SU-DHL-6 (cell line): ENCODE measurements around the gene SAP25.

Experiments used
- EZH2phosphoT487 ChIP-seq: fragments of 200-600 bp; sonication (generic), shearing (Covaris generic); conservative IDR thresholded peaks from 2 replicates; pipeline ENCODE4 v1.6.1; 2018; ENCODE audit warnings: mild to moderate bottlenecking, antibody characterized with exemption, low read length, moderate library complexity, mixed read lengths
- TF ChIP-seq, protein P1 (sequence below): fragments of 200-600 bp; sonication (generic); IDR thresholded peaks from one replicate; pipeline ENCODE4 v1.5.1; 2017; ENCODE audit warnings: antibody characterized with exemption, mild to moderate bottlenecking, low read length, moderate library complexity; ENCODE audit not compliant: insufficient read depth, poor library complexity, severe bottlenecking

DNA sequence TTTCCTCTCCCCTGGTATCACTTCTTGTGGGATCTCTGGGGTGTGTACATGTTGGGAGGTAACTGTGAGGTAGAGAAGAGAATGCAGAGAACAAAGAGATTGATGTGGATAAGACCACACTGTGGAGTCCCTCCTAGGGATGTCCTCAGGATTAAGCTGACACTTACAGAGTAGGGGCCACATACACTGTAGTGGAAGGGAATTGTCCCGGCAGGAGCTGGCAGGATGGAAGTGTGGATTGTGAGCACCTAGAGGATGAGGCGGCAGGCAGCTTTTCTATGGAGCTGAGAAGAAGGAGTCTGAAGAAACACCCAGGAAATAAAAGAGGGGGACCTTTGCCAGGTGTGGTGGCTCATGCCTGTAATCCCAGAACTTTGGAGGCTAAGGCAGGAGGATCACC, 21.2 kb downstream of the SAP25 start:
- TF ChIP-seq, protein P1, sequence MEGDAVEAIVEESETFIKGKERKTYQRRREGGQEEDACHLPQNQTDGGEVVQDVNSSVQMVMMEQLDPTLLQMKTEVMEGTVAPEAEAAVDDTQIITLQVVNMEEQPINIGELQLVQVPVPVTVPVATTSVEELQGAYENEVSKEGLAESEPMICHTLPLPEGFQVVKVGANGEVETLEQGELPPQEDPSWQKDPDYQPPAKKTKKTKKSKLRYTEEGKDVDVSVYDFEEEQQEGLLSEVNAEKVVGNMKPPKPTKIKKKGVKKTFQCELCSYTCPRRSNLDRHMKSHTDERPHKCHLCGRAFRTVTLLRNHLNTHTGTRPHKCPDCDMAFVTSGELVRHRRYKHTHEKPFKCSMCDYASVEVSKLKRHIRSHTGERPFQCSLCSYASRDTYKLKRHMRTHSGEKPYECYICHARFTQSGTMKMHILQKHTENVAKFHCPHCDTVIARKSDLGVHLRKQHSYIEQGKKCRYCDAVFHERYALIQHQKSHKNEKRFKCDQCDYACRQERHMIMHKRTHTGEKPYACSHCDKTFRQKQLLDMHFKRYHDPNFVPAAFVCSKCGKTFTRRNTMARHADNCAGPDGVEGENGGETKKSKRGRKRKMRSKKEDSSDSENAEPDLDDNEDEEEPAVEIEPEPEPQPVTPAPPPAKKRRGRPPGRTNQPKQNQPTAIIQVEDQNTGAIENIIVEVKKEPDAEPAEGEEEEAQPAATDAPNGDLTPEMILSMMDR, result no peak
- no peak for TF ChIP-seq EZH2phosphoT487
